ENCODE results near the gene UBE2E2.

The UBE2E2 gene

GRCh38 chr3:23549148-23549910, 346.2 kb downstream of the UBE2E2 start:
- no peak for DNase-seq

GRCh38 chr3:23550402-23550801, 347.3 kb downstream of the UBE2E2 start:
- no peak for DNase-seq

- DNase-seq: no peak
Observed at GRCh38 chr3:23552506-23552905, 349.4 kb downstream of the UBE2E2 start.

GRCh38 chr3:23553353-23553752, 350.2 kb downstream of the UBE2E2 start:
- no peak for DNase-seq

GRCh38 chr3:23565041-23565775, 362.1 kb downstream of the UBE2E2 start:
- no peak for DNase-seq

- no peak for DNase-seq
Observed at GRCh38 chr3:23566499-23566898, 363.4 kb downstream of the UBE2E2 start.

GRCh38 chr3:23567917-23568316, 364.8 kb downstream of the UBE2E2 start:
- DNase-seq: no peak

GRCh38 chr3:23573827-23574226, 370.7 kb downstream of the UBE2E2 start:
- DNase-seq: no peak

- DNase-seq: no peak
Observed at GRCh38 chr3:23574822-23575315, 371.7 kb downstream of the UBE2E2 start.

GRCh38 chr3:23575697-23576096, 372.6 kb downstream of the UBE2E2 start:
- DNase-seq: no peak

GRCh38 chr3:23576379-23576959, 373.3 kb downstream of the UBE2E2 start:
- DNase-seq: no peak

GRCh38 chr3:23580096-23580713, 377.1 kb downstream of the UBE2E2 start:
- DNase-seq: no peak

GRCh38 chr3:23583980-23584740, 381.0 kb downstream of the UBE2E2 start:
- no peak for DNase-seq

- no peak for DNase-seq
Observed at GRCh38 chr3:23587513-23587912, 384.4 kb downstream of the UBE2E2 start.

- no peak for DNase-seq
Observed at GRCh38 chr3:23588547-23588946, 385.4 kb downstream of the UBE2E2 start.

- DNase-seq: no peak
Observed at GRCh38 chr3:23589602-23590001, 386.5 kb downstream of the UBE2E2 start.

- DNase-seq: no peak
Observed at GRCh38 chr3:23590424-23591273, 387.5 kb downstream of the UBE2E2 start.

- no peak for DNase-seq
Observed at GRCh38 chr3:23591374-23591773, 388.2 kb downstream of the UBE2E2 start.

- DNase-seq: no peak
Observed at GRCh38 chr3:23592961-23593931, 390.1 kb downstream of the UBE2E2 start.

GRCh38 chr3:23594066-23594465, 390.9 kb downstream of the UBE2E2 start:
- DNase-seq: no peak

All from SIG-M5 (cell line).